ENCODE results near the gene GSTA1.
"Not testable (repeated sequence)": the region's sequence is repeated elsewhere in the genome, so short reads cannot be mapped to it uniquely, and the experiment has no call there.

The GSTA1 gene

GRCh38 chr6:52788478-52788877, 15.1 kb downstream of the GSTA1 start:
- H3K4me1 Mint-ChIP-seq (ENCODE audit: low read depth): no peaks in the 10 kb centered on the region
- no peaks in the 10 kb centered on the region for H3K36me3 Mint-ChIP-seq (ENCODE audit: low read depth)
- no peak overlapping the region for H3K4me3 Mint-ChIP-seq
- H3K9me3 Mint-ChIP-seq: peaks cover 17% of the 10 kb centered on the region
- no peak overlapping the region for H3K27ac Mint-ChIP-seq
- H3K27me3 Mint-ChIP-seq: no peaks in the 10 kb centered on the region
- intact Hi-C loops (cut with micrococcal nuclease): no loop called here

- H3K9me3 Mint-ChIP-seq: peaks cover 17% of the 10 kb centered on the region
- no peaks in the 10 kb centered on the region for H3K27me3 Mint-ChIP-seq
- H3K36me3 Mint-ChIP-seq (ENCODE audit: low read depth): no peaks in the 10 kb centered on the region
- intact Hi-C loops (cut with micrococcal nuclease): loop anchor here (2.0 kb wide), 1 partner anchor 39 kb away; no protein-coding TSS in a partner anchor
- no peak overlapping the region for H3K4me3 Mint-ChIP-seq
- H3K4me1 Mint-ChIP-seq (ENCODE audit: low read depth): no peaks in the 10 kb centered on the region
- no peak overlapping the region for H3K27ac Mint-ChIP-seq
Measured at GRCh38 chr6:52787917-52788316, 15.7 kb downstream of the GSTA1 start.

GRCh38 chr6:52786249-52786956, 17.2 kb downstream of the GSTA1 start:
- Mint-ChIP-seq H3K27ac (no peak overlapping the region), H3K9me3 (peaks cover 9% of the 10 kb centered on the region), H3K27me3 (no peaks in the 10 kb centered on the region), H3K36me3 (ENCODE audit: low read depth) (no peaks in the 10 kb centered on the region), H3K4me1 (ENCODE audit: low read depth) (no peaks in the 10 kb centered on the region), H3K4me3 (no peak overlapping the region)
- intact Hi-C loops (cut with micrococcal nuclease): loop anchor here (2.0 kb wide), 1 partner anchor 40 kb away; no protein-coding TSS in a partner anchor

GRCh38 chr6:52782696-52783274, 20.8 kb downstream of the GSTA1 start:
- H3K27me3 Mint-ChIP-seq; H3K9me3 Mint-ChIP-seq; H3K36me3 Mint-ChIP-seq (ENCODE audit: low read depth); H3K4me3 Mint-ChIP-seq; H3K27ac Mint-ChIP-seq; H3K4me1 Mint-ChIP-seq (ENCODE audit: low read depth); intact Hi-C loops (cut with micrococcal nuclease): not testable (repeated sequence)

GRCh38 chr6:52782209-52782608, 21.4 kb downstream of the GSTA1 start:
- H3K4me3 Mint-ChIP-seq; H3K27me3 Mint-ChIP-seq; H3K36me3 Mint-ChIP-seq (ENCODE audit: low read depth); H3K27ac Mint-ChIP-seq; intact Hi-C loops (cut with micrococcal nuclease); H3K9me3 Mint-ChIP-seq; H3K4me1 Mint-ChIP-seq (ENCODE audit: low read depth): not testable (repeated sequence)

- Mint-ChIP-seq H3K27me3 (no peaks in the 10 kb centered on the region), H3K4me1 (ENCODE audit: low read depth) (no peaks in the 10 kb centered on the region)
- intact Hi-C loops (cut with micrococcal nuclease): no loop called here
Measured at GRCh38 chr6:52779237-52779636, 24.4 kb downstream of the GSTA1 start.

GRCh38 chr6:52776711-52777351, 26.8 kb downstream of the GSTA1 start:
- H3K36me3 Mint-ChIP-seq (ENCODE audit: low read depth); intact Hi-C loops (cut with micrococcal nuclease); H3K9me3 Mint-ChIP-seq; H3K27me3 Mint-ChIP-seq; H3K4me3 Mint-ChIP-seq; H3K4me1 Mint-ChIP-seq (ENCODE audit: low read depth); H3K27ac Mint-ChIP-seq: not testable (repeated sequence)

More at GRCh38 chr6:52779237-52779636, 24.4 kb downstream of the GSTA1 start:
- no peaks in the 10 kb centered on the region for H3K36me3 Mint-ChIP-seq (ENCODE audit: low read depth)
- no peak overlapping the region for H3K4me3 Mint-ChIP-seq
- no peaks in the 10 kb centered on the region for H3K9me3 Mint-ChIP-seq
- no peak overlapping the region for H3K27ac Mint-ChIP-seq

GRCh38 chr6:52769399-52769798, 34.2 kb downstream of the GSTA1 start:
- H3K4me3 Mint-ChIP-seq; H3K9me3 Mint-ChIP-seq; H3K27me3 Mint-ChIP-seq; H3K4me1 Mint-ChIP-seq (ENCODE audit: low read depth); H3K36me3 Mint-ChIP-seq (ENCODE audit: low read depth); H3K27ac Mint-ChIP-seq; intact Hi-C loops (cut with micrococcal nuclease): not testable (repeated sequence)

- H3K9me3 Mint-ChIP-seq; H3K27ac Mint-ChIP-seq; H3K4me1 Mint-ChIP-seq (ENCODE audit: low read depth); intact Hi-C loops (cut with micrococcal nuclease); H3K36me3 Mint-ChIP-seq (ENCODE audit: low read depth); H3K4me3 Mint-ChIP-seq; H3K27me3 Mint-ChIP-seq: not testable (repeated sequence)
Measured at GRCh38 chr6:52767658-52768057, 36.0 kb downstream of the GSTA1 start.

- H3K27me3 Mint-ChIP-seq; H3K9me3 Mint-ChIP-seq; H3K4me3 Mint-ChIP-seq; H3K36me3 Mint-ChIP-seq (ENCODE audit: low read depth); H3K27ac Mint-ChIP-seq; intact Hi-C loops (cut with micrococcal nuclease); H3K4me1 Mint-ChIP-seq (ENCODE audit: low read depth): not testable (repeated sequence)
Measured at GRCh38 chr6:52763322-52763916, 40.2 kb downstream of the GSTA1 start, which contains the start of gene GSTA2. GSTA2 (minus strand) TSS chr6:52763475; CDS start chr6:52757947, 5,528 bp downstream.

GRCh38 chr6:52761673-52762491, 41.7 kb downstream of the GSTA1 start:
- H3K27ac Mint-ChIP-seq; H3K36me3 Mint-ChIP-seq (ENCODE audit: low read depth); H3K9me3 Mint-ChIP-seq; H3K27me3 Mint-ChIP-seq; H3K4me3 Mint-ChIP-seq; intact Hi-C loops (cut with micrococcal nuclease); H3K4me1 Mint-ChIP-seq (ENCODE audit: low read depth): not testable (repeated sequence)

GRCh38 chr6:52760105-52760765, 43.4 kb downstream of the GSTA1 start:
- Mint-ChIP-seq H3K36me3 (ENCODE audit: low read depth) (no peaks in the 10 kb centered on the region), H3K9me3 (no peaks in the 10 kb centered on the region), H3K4me3 (no peak overlapping the region), H3K27me3 (peaks cover 2% of the 10 kb centered on the region), H3K27ac (no peak overlapping the region), H3K4me1 (ENCODE audit: low read depth) (no peaks in the 10 kb centered on the region)
- intact Hi-C loops (cut with micrococcal nuclease): no loop called here

- intact Hi-C loops (cut with micrococcal nuclease): no loop called here
- Mint-ChIP-seq H3K4me3 (no peak overlapping the region), H3K36me3 (ENCODE audit: low read depth) (no peaks in the 10 kb centered on the region), H3K27ac (no peak overlapping the region), H3K4me1 (ENCODE audit: low read depth) (no peaks in the 10 kb centered on the region), H3K9me3 (no peaks in the 10 kb centered on the region), H3K27me3 (peaks cover 2% of the 10 kb centered on the region)
Measured at GRCh38 chr6:52759085-52759484, 44.5 kb downstream of the GSTA1 start.
